OCI-M2 (cell line): Measurements from ENCODE around the gene HDAC4.

Experiments used
- DNase-seq: peaks from one replicate; lab custom pipeline; 2025; ENCODE audit not compliant: unreplicated experiment; lab: John Stamatoyannopoulos, UW

The HDAC4 gene

DNA sequence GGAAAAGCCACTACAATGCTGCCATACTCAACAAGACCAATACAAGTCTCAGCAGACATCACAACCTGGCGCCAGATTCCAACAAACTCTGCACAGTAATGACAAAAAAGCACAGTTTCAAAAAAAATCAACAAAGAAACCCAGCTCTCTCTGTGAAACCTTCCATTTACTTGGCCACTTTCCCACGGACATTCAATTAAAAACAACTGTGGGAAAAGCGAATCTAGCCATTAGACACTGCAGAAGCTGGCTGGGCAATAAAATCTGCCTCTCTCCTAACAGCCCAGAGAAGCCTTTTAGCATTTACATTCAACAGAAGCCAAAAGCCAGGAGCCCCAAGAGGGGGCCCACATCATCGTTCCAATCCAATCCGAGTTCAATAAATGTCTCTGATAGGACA, 128.9 kb downstream of the HDAC4 start:
- no peak for DNase-seq

DNA sequence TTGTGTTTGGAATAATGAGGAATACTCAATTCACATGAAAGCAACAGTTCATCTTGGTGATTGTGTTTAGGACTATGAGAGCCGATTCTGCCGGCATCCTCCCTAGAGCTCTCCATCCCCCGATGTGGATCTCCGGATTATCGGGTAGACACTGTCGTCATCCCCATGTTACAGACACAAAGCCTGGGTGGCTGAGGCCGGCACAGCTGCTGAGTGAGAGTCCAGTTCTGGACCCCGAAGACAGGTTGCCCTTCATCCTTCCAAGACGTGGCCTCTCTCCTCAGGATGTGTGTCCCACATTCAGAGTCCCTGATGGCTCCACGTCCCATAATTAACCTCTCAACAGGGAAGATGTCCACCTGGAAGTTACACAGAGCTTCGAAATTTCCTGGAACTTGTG, 129.3 kb downstream of the HDAC4 start:
- DNase-seq, result no peak

DNA sequence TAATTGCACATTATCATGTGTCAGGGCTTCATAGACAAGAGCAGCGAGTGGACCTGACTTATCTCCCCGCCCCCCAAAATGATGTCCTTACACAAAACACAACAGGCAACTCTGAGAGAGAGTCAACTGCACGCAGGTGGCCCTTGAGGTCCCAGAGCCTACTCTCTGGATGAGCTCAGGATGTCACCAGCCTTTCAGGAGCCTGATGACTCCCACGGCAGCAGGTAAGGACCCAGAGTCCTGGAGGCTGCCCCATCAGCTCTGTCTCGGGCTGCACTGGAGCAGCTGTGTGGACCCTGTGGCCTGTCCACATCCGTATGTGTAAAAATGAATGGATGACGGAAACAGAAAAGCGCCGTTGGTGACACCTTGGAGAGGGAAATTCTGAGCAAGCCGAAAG, 130.9 kb downstream of the HDAC4 start:
- DNase-seq, result no peak

DNA sequence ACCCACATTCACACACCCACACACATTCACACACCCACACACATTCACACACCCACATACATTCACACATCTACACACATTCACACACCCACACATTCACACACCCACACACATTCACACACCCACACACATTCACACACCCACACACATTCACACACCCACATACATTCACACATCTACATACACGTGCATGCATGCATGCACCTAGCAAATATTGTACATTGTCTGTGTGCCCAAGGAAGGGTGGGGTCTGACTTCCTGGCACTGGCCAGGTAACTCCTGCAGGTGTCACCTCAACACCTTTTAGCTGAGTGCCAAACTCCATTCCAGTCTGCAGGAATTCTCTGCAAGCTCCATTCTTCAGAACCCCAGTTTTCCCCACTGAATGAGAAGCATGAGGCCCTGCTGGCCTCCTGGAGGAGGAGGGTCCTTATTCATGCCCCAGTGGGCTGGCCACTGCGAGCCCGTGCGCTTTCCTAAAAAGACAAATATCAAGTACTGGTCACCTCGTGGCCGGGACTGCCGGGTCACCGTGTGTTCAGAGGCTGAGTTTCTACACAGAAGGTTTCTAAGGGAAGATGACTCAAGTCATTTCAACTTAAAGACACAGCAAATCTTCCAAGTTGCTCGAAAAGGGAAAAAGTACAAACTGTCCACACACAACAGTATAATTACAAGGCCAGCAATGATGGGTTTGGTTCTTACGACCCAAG, 131.5 kb downstream of the HDAC4 start:
- DNase-seq, result no peak

DNA sequence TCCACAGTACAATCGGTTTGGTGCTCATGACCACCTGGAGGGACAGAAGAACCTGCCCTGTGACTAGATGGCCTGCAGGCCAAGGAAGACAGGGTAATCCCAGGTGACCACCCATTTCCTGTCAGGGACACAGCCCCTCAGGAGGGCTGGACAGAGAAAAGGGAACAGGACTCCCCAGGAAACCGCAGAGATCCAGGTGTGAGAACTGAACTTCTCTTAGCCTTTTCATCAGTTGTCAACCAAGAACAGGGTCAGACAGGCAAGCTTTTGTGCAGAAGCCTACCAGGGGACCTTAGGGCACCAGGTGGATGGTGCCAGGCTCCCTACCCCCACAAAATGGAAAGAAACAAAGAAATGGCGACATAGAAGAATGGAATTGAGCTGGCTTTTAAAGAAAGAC, 132.3 kb downstream of the HDAC4 start:
- DNase-seq, result no peak

DNA sequence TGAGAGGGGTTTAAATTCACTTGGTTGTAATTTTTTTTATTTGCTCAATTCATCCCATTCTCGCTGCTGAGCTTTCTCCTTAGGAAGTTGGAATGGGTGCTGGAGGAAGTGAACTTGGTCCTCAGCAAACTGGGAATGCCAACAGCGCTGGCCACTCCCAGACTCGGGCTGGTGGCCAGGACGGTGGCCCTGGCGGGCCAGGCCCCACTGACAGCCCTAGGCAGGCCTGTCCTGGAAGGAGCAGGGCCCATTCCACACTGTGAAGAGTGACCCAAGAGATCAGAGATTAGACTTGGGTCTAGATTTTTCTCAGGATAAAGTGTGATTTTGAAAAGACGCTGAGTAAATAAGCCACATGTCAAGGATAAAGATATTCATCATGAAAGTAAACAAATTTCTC, 132.7 kb downstream of the HDAC4 start:
- DNase-seq, result no peak

DNA sequence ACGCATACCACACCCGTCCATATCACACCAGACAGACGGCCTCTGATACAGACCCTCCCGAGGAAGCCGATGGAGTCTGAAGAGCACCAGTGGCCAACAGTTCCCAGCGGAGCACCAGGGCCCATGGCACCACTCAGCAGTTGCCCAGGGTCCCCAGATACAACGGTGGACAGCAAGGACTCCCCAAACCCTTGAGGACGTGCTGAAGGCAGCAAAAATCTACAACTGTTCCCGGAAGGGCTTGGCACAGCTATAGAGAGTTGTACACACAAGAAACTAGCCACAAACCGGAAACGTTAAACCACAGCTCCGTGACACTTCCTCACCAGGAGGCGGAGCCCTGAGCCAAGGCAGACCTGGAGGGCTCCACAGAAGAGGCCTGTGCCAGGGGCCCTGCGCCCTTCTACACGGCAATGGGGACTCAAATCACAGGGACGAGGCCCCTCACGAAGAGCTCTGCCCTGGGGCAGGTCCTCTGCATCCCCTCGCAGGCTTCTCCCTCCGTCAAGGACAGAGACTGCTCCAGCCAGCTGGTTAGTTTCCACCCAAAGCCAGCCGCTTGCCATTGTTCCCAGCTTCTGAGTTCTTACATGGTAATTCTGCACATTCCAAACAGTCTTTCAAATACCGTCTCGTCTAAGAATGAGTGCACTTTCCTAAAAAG, 133.4 kb downstream of the HDAC4 start:
- no peak for DNase-seq

DNA sequence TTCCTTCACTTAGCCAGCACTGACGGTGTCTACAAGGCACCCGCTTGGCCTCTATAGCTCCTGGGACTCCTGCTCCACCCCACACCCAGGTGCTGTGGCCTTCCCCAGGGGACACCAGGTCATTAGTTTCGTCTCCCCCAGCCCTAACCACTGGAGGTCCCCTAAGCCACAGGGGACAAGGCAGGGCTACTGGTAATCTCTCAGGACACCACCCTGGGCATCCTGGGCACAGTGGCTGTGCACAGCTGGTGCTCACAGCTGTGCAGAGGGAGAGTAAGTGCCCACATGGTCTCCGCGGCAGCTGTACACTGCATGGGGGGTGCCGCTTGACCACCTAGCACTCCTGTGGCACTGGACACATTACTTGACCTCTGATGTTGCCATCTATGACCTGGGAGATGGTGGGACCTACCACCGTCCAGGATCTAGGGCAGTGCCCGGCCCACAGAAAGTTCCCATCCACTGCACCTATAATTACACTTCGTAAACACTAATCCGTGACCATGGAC, 134.0 kb downstream of the HDAC4 start:
- DNase-seq, result no peak

DNA sequence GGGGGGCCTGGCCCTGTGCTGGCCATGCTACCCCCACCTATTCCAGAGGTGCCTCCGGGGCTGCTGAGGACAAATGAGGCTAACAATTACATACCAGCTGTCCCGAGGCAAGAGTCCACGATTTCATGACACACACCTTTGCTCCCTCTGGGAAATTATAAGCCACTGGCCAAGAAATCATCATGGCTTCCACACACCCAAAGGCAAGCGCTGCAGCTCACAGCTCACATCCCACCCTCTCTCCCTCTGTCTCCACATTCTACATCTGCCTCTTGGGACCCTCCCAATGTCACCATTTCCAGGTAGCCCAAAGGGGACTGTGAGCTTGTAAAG, 134.4 kb downstream of the HDAC4 start:
- DNase-seq, result no peak

DNA sequence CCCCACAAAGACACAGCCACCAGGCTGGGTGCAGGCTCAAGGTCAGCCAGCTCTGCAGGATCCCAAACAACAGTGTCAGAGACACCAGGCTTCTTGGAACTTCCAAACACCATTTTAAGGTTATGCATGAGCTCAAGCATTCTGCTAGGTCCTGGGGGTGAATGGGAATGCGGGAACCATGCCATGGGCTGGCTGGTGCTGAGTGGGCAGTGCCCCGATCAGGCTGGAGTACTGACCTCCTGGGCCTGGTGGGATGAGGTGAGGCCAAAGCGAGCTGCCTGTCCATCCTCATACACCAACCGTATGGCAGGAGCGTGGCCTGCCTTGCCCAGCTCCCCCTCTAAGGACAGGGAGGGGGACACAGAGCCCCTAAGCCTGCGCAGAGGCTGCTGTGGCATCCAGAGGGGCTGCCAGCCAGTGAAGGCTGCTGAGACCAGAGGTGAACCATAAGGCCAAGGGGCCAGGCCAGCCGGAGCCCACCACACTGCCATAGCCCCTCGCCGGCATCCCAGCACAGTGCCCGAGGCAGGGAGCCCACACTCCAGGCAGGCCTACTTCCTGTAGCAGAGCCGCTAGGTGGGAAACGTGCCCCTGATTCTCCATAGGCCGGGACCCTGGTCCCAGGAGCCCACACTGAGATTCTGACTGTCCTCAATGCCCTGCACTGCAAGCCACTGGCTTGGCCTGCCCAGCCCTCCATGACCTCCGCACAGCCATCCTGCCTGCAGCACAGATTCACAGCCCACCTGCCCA, 135.0 kb downstream of the HDAC4 start:
- DNase-seq, result no peak

DNA sequence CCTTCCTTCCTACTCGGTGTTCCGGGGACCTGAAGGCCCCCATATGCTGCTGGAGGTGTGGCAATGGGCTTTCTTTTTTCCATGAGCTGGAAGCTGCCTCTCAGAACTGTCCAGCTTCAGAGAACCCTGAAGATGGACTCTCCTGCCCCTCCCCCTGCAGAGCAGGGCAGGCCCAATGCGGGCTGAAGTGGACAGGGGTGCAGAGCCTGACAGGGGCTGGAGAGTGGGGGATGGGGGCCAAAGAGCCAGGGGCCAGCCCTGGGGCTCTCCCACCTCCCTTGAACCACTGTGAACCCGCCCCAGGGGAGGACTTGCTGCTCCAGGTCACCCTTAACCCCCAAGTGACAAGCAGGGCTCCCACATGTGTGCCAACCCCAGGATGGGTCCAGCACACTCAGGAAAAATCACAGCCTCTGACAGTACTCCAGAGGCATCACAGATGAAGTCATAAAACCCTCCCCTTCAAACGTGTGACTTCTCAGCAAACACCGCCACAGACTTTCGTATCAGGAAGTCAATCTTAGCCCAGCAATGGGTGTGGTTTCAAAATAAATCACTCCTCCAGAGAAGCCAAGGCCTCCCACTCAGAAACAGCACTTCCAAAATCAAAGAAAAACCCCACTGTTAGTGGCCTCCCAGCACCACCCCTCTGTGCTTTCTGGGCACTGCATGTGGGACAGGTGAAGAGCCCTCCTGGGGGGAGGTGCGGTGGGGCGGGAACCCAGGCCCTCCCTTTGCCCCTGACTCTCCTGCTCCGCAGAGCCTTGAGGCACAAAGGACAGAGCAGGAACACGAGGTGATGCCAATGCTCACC, 135.8 kb downstream of the HDAC4 start:
- DNase-seq, result no peak

DNA sequence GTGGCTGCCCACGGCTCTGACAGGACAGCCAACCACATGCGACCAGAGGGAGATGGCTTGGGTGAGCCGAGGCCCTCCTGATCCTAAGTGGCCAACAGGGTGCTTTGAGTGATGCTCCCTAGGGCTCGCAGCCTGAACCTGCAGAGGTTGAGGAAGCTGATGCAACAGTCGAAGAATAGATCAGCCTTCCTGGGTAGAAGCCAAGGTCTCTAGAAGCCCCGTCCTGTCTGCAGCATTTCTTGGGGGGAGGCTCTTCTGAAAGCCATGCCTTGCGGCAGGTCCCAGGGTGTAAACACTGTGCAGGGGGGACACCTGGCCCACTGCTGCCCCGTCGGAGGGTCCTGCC, 136.4 kb downstream of the HDAC4 start:
- DNase-seq, result no peak

DNA sequence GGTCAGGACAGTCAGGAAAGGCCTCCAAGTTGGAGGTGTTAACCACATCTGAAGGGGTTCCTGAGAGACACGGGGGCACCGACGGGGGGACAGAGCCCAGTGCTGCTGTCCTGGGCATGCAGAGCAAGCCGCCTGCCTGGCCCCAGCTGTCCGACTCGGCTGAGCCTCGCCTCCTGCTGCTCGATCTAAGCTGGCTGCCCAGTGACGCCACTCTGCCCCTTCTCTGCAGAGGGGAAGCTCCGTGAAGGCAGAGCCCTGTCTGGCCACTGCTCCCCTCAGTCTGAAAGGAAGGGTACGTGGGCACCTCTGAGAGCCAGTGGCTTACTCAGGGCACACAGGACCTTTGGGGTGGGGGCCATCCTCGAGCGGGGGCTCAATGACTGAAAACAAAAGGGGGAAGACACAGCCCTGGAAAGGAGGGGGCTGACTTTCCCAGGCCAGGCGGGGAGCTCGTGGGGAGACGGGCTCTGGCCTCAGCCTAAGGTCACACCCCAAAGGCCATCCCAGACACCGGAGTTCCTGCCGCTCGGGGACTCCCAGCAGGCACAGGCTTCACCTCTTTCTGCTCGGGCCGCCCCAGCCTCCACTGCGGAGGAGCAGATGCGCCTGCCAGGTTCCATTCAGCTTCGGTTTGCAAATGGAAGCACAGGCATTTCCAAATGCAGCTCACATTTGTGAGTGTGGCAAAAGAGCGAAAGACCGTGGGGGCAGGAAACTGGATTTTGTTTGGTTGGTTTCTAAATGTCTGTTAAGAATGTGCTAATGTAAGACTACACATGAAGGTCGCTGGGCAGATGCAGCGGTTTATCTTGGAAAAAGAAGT, 136.9 kb downstream of the HDAC4 start:
- DNase-seq, result no peak

DNA sequence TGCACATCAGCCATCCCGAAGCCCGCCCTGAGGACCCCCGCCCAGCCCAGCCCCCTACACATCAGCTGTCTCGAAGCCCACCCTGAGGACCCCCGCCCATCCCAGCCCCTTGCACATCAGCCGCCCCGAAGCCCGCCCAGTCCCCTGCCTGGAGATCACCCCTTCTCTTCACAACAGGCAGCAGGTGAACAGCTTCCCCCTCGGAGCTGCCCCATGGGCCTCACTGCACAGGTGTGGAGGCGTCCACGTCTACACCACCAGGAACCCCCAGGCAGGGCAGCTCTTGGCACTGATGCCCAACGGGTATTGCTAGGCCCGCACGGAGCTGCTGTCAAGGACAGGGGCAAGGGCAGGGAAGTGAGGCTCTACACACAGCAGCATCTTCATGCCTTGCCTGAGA, 137.6 kb downstream of the HDAC4 start:
- DNase-seq, result no peak

DNA sequence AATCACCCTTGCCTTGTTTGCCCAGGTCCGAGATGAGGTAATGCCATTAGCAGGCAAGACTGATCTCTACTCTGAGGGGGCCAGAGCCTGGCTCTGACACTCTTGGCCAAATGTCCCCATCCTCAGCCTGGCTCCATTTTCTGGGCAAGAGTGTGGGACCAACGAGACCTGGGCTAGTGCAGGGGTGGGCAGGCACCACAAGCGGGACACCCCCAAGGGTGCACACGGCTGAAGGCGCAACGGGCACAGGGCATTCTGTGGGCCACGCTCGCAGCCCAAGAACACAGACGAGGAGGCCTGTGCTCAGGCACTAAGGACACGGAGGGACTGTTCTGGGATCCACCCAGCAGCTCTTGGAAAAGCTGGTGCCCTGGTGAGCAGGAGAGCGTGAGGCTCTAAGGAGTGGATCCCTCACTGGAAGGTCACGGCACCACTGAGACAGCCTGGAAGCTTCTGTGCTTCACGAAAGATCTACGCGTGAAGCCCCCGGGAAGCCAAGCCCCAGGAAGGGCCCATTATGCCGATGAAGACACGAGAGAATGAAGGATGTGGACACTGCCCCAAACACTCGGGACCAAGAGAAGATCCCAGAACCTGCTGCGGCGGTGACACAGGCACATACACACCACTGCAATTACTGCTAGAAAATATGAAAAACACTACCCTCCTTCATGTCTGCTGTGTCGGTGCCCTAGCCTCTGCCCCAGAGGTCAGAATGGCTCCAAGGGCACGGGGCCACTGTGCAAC, 138.2 kb downstream of the HDAC4 start:
- DNase-seq, result no peak

DNA sequence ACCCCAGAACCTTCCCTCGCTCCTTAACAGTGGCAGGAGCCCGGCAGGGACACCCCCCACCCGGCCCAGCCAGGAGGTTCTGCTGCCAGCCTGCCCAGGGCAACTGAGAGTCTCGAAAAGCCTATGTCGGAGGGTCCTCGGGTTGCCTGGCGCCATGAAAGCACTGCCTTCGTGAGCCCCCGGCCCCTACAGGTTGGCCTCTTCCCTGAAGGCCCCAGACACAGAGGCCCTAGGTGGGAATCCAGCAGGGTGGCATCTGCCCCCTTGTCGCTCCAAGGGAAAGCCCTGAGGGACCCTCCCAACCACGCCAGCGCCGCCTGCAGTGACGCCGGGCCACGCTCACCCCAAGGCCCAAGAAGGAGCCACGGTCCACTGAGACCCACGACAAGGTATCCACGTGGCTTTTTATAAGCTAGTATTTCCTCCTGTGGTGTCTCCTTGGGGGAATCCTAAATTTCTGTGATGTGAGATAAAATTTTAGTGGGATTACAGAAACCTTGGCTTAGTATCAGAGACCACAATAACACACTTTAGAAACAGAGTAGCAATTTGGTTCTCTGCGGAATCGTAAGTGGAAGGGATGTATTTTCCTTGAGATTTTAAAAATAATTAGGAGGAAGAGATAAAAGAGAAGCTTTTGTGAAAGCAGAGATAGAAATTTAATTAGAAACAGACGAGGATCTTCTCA, 138.9 kb downstream of the HDAC4 start:
- DNase-seq, result no peak

DNA sequence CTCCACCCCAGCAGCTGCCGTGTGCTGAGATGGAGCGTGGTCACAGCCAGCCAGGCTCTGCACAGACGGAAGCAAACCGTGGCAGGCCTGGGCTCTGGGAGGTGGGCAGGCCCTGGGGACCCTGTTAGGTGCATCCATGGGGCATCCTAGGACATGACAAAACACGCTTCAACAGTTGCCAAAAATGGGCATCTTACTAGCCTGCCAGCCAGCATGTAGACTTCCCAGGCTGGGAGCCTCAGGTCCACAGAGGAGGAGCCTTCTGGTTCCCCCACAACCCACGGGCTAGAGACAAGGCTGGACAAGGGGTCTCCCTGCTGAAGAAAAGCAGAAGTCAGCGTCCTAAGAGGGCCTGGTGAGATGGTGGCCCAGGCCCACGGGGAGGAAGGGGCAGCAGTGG, 139.5 kb downstream of the HDAC4 start:
- DNase-seq, result no peak

DNA sequence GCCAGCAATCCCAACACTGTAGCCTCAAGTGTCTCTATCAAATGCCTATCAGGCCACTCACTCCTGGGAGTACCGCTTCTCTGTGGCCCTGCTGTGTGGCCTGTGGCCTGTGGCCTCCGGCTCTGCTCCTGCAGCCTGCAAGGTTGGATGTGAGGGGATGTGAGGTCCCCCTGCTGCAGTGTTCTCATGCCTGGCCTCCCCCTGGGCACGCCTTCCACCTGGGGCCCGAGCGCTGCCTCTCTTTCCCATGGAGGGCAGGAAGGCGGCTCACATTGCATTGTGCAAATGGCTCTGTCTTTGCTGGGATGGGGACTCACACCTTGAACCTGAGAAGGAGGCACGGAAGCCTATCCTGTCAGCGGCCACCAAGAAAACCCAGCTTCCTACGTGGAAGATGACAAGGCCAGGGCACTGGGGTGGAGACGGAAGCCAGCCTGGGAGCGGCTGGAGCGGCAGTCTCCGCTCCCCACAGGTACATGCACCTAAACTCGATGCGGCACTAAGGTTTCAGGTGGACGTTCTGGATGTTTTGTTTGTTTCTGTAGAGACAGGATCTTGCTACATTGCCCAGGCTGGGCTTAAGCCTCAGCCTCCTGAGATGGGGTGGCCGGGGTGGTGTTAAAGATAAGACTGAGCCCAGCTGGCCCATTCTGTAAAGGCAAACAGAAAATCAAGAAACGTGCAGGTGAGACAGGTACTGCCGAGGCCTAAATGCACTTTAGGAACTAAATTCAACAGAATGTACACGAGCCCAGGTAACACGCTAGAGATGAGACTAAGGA, 140.1 kb downstream of the HDAC4 start:
- DNase-seq, result no peak
